HuH-7.5 (cell line): ENCODE data around the gene ZC3H15.

Source experiments
- DNase-seq: peaks from one replicate; pipeline ENCODE4 v3.0.0; 2011; ENCODE audit warnings: low spot score

Gene ZC3H15

DNA sequence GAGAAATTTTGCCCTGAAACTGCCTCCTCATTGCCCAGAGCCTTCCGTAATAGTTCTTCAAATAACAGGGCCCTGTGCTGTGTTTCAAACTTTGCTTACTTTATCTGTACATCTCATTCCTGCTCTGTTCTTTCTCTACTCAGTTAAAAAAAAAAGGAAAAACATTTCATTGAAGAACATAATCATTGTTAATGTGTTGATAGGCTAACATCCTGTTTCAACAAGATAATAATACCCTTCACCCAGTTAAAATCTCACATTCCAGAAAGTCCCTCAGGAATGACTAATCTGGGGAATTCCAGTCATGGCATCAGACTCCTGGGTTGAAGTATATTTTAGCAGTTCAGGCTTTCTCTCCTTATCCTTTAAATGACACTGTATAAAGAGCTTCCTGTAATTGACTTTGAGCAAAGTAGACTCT is 58.2 kb downstream of the ZC3H15 start:
- peak; percentile 9 for DNase-seq

DNA sequence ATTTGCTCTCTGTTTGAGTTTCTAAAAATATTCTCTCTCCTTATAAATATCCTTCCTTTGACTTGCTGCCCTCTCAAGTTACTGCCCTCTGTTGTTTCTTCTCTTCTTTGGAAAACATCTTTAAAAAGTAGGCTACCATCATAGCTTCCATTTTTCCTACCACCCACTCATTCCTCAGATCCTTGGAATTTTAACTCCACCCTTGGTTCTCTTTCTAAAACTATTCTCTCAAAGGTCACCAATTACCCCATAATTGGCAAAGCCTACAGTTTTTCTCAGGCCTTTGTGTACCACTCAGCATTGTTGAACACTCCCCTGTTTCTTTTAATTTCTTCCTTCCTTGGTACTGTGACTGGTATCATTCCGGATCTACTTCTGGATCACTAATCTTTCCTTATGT is 60.8 kb downstream of the ZC3H15 start:
- no peak for DNase-seq

DNA sequence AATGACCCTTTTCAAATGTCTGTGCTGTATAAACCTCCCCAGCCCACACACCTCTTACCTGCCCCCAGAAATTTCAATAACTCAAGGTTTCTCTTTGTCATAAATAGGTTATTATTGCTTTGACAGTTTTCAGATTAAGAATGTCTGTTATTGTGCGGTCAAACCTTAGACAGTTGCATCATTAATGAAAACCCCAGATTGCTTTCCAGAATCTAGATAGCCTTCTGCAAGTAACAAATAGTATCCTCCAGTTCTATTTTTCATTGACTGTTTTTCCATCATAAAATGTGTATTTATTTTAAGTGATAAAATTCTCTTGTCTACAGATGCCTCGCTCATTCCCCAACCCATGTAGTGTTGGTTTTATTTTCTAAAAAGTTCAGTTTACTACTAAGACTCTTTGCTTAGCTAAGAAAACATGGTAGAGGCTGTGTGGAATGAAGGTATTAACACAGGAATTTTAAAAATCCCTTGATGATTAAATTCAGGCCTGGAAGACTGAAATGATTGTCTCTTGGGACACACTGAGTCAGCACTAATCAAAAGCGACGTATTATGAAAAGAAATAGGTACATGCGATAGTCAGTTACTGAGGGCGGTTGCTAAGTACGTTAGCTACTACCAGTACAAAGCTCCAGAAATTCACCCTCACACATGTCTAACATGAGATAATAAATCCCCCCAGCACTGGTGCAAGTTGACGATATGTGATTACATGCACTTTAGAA is 65.4 kb downstream of the ZC3H15 start:
- DNase-seq: no peak

DNA sequence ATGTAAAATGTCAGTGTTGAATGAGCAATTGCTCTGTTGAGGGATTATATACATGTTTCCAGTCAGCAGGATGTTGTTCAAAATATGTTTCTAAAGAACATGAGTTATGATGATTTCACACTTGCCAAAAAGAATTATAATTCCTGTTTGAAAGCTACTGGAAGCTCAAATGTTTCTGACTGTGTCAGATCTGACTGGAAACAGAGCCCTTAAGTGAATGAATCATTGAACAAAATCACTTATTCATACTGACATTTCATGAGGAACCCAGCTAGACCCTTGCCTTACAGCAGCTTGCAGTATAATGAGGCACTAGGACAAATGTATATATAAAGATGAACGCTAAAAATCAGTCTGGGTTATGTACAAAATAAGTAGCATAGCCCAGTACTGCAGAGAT is 68.4 kb downstream of the ZC3H15 start:
- DNase-seq: no peak

DNA sequence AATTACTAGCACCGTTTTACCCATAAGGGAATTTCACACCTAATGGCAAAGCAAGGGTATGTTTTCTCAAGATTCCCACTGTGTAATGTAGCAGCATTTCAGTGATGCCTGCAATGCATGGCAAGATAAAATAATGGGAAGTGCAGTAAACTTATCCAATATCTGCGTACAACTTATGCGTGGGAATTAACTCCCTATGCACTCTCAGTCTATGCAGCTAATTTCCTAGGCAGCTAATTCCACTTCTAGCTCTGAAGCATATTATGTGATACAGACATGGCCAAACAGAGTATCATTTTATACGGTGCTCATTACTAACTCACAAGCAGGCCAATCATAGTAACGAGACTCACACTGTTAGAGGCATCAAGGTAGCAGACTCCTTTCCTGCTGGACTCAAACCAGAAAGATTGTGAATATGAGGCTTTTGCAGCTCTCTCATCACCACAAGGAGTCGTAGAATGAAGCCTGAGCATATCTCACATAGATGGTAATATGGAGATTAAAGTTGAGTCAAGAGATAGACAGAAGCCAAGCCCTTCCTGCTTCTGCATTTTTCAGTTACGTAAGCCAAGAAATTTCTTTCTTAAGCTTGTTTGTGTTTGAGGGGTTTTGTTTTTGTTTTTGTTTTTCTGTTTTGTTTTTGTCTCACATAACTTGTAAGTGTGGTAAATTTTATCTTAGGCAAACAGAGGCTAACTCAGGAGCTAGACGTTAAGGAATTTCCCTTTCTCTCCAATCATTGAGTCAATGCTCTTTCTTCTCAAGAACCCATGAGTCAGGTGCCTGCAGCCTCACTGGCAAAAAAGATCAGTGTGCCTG is 69.0 kb downstream of the ZC3H15 start:
- no peak for DNase-seq

DNA sequence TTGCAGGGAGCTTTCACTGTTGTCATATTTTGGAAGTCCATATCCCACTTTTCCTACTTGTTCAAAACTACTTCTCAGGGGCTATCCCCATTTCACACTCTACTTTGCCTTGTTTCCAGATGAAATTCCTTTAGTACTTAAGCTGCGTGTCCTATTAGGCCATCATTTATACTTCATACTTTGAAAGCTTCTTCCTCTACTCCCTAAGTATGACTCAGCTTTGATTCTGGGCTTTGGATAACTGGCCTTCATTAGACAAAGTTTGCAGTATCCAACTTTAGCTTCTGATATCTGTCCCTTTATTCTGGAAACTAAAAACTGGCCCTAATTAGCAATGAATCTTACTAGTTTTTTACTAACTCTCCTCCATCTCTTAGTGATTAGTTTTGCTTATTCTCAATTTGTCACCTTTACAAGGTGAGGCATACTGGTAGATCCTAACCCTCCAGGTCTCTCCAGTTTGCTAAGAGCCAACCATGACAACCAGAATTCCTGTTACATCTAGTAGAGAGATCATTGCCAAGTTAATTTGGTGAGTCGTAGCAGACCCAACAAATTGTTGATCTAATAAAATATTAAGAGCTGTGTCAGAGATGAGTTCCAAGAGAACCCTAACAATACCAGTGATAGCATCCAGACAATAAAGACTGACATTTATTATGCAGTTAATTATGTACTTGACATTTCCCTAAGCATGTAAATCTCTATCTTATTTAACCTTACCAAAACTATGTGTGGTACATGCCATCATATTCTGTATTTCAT is 72.6 kb downstream of the ZC3H15 start:
- no peak for DNase-seq
